ENCODE data around the gene RAB37.

DNA sequence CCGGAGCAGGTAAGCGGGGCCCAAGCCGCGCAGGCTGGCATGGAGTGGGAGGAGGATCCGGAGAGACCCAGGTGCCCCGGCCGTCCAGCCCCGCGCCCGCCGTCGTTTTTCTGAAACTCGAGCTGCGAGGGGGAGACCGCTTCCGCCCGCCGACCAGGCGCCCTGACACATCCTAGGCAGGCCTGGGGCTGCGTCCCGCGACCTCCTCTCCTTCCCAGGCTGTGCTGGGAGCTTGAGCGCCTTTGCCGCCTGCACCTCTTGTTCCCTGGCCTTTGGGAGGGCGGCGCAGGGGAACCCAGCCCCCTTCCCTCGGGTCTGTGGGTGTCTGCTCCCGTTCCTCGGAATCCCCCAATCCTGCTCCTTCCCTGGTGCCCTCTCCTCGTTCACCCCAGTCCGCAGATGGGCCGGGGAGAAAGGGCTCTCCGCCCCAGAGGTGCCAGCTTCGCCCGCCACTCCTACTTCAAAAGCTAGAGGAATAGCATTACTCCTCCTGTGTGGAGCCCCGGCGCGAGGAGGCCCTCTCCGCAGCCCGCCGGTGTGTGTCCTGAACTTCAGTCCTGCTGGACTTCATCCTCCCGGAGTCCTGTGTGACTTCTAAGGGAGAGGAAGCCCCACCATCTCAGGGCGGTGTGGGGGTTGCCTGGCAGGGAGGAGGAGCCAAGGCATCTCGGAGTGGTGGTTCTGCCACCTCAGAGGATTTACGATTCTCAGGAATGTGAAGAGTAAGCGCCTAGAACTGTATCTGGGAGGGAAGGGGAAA lies 12.4 kb downstream of the RAB37 start:
- TF ChIP-seq CTCF (IDR thresholded peaks at IDR 0.05) (no peak), POLR2A (IDR thresholded peaks at IDR 0.05) (no peak)

All from tibial nerve (tissue), 3 donors.